GM12878 (cell line): ENCODE measurements around the gene AP1G2. TPM values are rescaled to one million over a fixed set of nuclear protein-coding genes. Genes with fewer than 3 reads are reported as not detected.

ENCODE experiments used
- ATAC-seq: fragments of 200-7000 bp; cut with Tn5 transposase; 3 replicates; pipeline ENCODE4 v1.9.1; 2020; ENCODE audit warnings: mild to moderate bottlenecking, moderate library complexity
- BruUV-seq: library from RNA; stranded (reverse); fragments of 400-500 nt; replicated peaks from 2 replicates; lab custom pipeline; 2021; lab: Mats Ljungman, UMichigan
- CTCF ChIA-PET: fragments of 300-600 bp; sonication (Branson Sonifier 250); formaldehyde crosslinking; extraction: SDS; loops from one replicate; lab custom pipeline; 2021; ENCODE audit warnings: inconsistent platforms; lab: Yijun Ruan, JAX
- POLR2A ChIA-PET: fragments of 350-600 bp; formaldehyde crosslinking; extraction: SDS; loops from one replicate; lab custom pipeline; 2021; ENCODE audit warnings: inconsistent platforms; lab: Charles Lee
- RAD21 ChIA-PET: fragments of 300-600 bp; sonication (Branson Sonifier 250); formaldehyde crosslinking; loops from one replicate; lab custom pipeline; 2023; ENCODE audit warnings: antibody characterized with exemption; ENCODE audit not compliant: unreplicated experiment; lab: Charles Lee
- SMC1A ChIA-PET: fragments of 300-600 bp; sonication (Branson Sonifier 250); formaldehyde crosslinking; loops from one replicate; lab custom pipeline; 2023; ENCODE audit not compliant: unreplicated experiment, uncharacterized antibody; lab: Charles Lee
- DNase-seq: peaks from one replicate; pipeline ENCODE4 v3.0.0-alpha.2; 2011; ENCODE audit warnings: low read depth, low spot score
- FAIRE-seq: peaks from 3 replicates; lab custom pipeline; 2011; peaks lifted over from hg19 to GRCh38; lab: Jason Lieb, UNC
- H2AFZ ChIP-seq: 2 replicates; pipeline ENCODE4 v1.6.0; 2011; ENCODE audit warnings: low read depth, low read length, control low read depth; ENCODE audit not compliant: control insufficient read depth
- H3K27ac ChIP-seq: 2 replicates; pipeline ENCODE4 v1.5.1; 2011; ENCODE audit warnings: control low read depth; ENCODE audit not compliant: control insufficient read depth, insufficient read depth
- H3K27me3 ChIP-seq, 2 experiments: replicated peaks in 1 of 2; 2 replicates each; pipeline versions ENCODE4 v1.6.0 to v1.6.1; 2011; ENCODE audit warnings: low read length in 1 of 2; ENCODE audit not compliant: control insufficient read depth in 2 of 2, insufficient read depth in 2 of 2
- H3K36me3 ChIP-seq, 2 experiments: 2 replicates each; pipeline ENCODE4 v1.5.1; 2011; ENCODE audit warnings: low read length in 1 of 2; ENCODE audit not compliant: control insufficient read depth in 2 of 2, insufficient read depth in 2 of 2
- H3K4me1 ChIP-seq: 2 replicates; pipeline ENCODE4 v1.6.1; 2011; ENCODE audit warnings: mild to moderate bottlenecking, low read length, moderate library complexity, mixed read lengths; ENCODE audit not compliant: control insufficient read depth, insufficient read depth
- H3K4me2 ChIP-seq: 2 replicates; pipeline ENCODE4 v1.6.0; 2011; ENCODE audit warnings: control low read depth; ENCODE audit not compliant: control insufficient read depth, insufficient read depth
- H3K4me3 ChIP-seq: fragments of 200-600 bp; sonication (generic); 2 replicates; pipeline ENCODE4 v1.5.1; 2016
- H3K79me2 ChIP-seq: 2 replicates; pipeline ENCODE4 v1.6.0; 2011; ENCODE audit warnings: low read length; ENCODE audit not compliant: control insufficient read depth, insufficient read depth
- H3K9ac ChIP-seq: 2 replicates; pipeline ENCODE4 v1.8.0; 2011; ENCODE audit warnings: low read length, control low read depth, mixed read lengths; ENCODE audit not compliant: control insufficient read depth, insufficient read depth
- H3K9me3 ChIP-seq: replicated peaks from 3 replicates; pipeline ENCODE4 v1.5.1; 2011; ENCODE audit warnings: mild to moderate bottlenecking, low read length; ENCODE audit not compliant: control insufficient read depth, insufficient read depth
- H4K20me1 ChIP-seq: 2 replicates; pipeline ENCODE4 v1.6.0; 2011; ENCODE audit not compliant: control insufficient read depth, insufficient read depth
- BHLHE40 ChIP-seq, 2 experiments: fragments of 450-650 bp in 1 of 2; IDR thresholded peaks; 2 replicates each; pipeline ENCODE4 v1.6.1; 2011 to 2017; ENCODE audit warnings: low read depth in 2 of 2, borderline replicate concordance in 1 of 2, improper control_type of control experiment in 1 of 2, low read length in 1 of 2, mild to moderate bottlenecking in 1 of 2
- EP300 ChIP-seq, 2 experiments: fragments of 150-350 bp in 1 of 2; IDR thresholded peaks; 2 replicates each; pipeline ENCODE4 v1.6.1; 2011 to 2012; ENCODE audit warnings: low read depth in 2 of 2, low read length in 2 of 2, borderline replicate concordance in 1 of 2, improper control_type of control experiment in 1 of 2, inconsistent platforms in 1 of 2; ENCODE audit not compliant: control insufficient read depth in 1 of 2
- MEF2A ChIP-seq: IDR thresholded peaks from 2 replicates; pipeline ENCODE4 v1.6.1; 2011; ENCODE audit warnings: low read depth, mild to moderate bottlenecking, low read length, moderate library complexity; ENCODE audit not compliant: insufficient read depth
- TCF7 ChIP-seq: IDR thresholded peaks from 2 replicates; pipeline ENCODE4 v1.6.1; 2014; ENCODE audit warnings: antibody characterized with exemption, borderline replicate concordance
- WGBS: methylation state at CpG from one replicate; pipeline ENCODE4 v1.1.6; 2016; ENCODE audit warnings: low lambda C conversion rate; ENCODE audit not compliant: insufficient replicate concordance, insufficient coverage; ENCODE audit errors: missing lambda C conversion rate; 5-methylcytosine and 5-hydroxymethylcytosine counted together
- in situ Hi-C: fragments of 300-500 bp; cut with MboI; formaldehyde crosslinking; loops from 9 replicates; pipeline ENCODE4 v1.14.3; 2018; ENCODE audit warnings: mixed read lengths
- intact Hi-C: fragments of 100-400 bp; cut with micrococcal nuclease; formaldehyde crosslinking; loops from one replicate; pipeline ENCODE4 v1.14.2; 2022; ENCODE audit not compliant: unreplicated experiment
- polyA plus RNA-seq, 11 experiments: library from polyadenylated mRNA; depleted of rRNA in 4 of 11; unstranded in 6 of 11; stranded (reverse) in 5 of 11; fragments of >200 nt; fragmentation: Nextera tagmentation in 4 of 11; fragmentation: Illumina TruSeq in 1 of 11; extraction: Ambion mirVana in 4 of 11; extraction: Trizol in 1 of 11; gene quantifications; 1 replicate in 1 of 11; 2 replicates in 10 of 11; pipeline versions ENCODE4 v1.2.1 to v1.2.3, GENCODE V29; 2011 to 2016; ENCODE audit warnings: inconsistent platforms in 2 of 11, missing spikeins in 2 of 11, low read depth in 1 of 11
- total RNA-seq, 4 experiments: library from RNA; depleted of rRNA in 3 of 4; stranded (reverse); fragments of >200 nt in 3 of 4; fragmentation: Illumina TruSeq in 1 of 4; extraction: Trizol in 1 of 4; gene quantifications; 2 replicates each; pipeline versions ENCODE4 v1.2.1 to v1.2.3, GENCODE V29; 2013 to 2021
- TF ChIP-seq, protein P1 (sequence below): fragments of 450-650 bp; IDR thresholded peaks from 2 replicates; pipeline ENCODE4 v1.6.1; 2017; ENCODE audit warnings: borderline replicate concordance

Gene AP1G2
- total and polyA plus RNA-seq, 10 of the 15 experiments (the other 5 are each of a cell fraction or from before 2014, with no cell fraction given), result 41.5 to 146 (median 103) TPM

DNA sequence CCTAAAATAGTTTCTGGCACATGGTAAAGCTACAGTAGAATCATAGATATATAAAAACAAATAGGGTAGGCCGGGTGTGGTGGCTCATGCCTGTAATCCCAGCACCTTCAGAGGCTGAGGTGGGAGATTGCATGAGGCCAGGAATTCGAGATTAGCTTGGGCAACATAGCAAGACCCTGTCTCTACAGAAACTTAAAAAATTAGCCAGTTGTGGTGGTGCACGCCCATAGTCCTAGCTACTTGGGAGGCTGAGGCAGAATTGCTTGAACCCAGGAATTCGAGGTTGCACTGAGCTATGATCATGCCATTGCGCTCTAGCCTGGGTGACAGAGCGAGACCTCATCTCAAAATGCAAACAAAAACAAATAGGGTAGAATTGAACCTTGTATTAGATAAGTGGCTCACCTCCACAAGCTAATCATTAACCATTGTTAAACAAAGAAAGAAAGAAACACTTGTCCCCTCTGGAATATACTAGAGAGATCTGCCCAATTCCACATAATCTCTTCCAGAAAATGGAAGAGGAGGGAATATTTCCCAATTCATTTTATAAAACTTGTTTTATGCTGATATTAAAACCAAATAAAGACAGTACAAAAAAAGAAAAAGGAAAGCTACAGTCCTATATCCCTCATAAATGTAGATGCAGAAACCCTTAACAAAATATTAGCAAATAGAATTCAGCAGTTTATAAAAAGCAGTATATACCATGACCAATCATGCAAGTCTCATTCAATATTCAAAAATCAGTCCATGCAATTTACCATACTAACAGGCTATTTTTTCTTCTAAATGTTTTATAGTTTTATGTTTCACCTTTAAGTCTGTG lies 45.9 kb upstream of the AP1G2 start:
- DNase-seq (no peak), FAIRE-seq (no peak), ATAC-seq (no peak; the same call in 2 of the 3 replicates)
- Histone ChIP-seq H3K79me2 (no peaks in the 10 kb centered on the region), H3K27me3 (no peaks in the 10 kb centered on the region), H2AFZ (no peak overlapping the region), H3K36me3 (no peaks in the 10 kb centered on the region), H3K27ac (no peak overlapping the region), H3K4me1 (no peaks in the 10 kb centered on the region), H3K9ac (no peak overlapping the region), H4K20me1 (no peaks in the 10 kb centered on the region), H3K4me3 (no peak overlapping the region), H3K9me3 (peaks cover 3% of the 10 kb centered on the region; the same call in 2 of the 3 replicates), H3K4me2 (no peak overlapping the region)
- TF ChIP-seq BHLHE40 (IDR thresholded peaks at IDR 0.05; ENCODE audit: borderline replicate concordance in 1 of 2, low read depth in 2 of 2, low read length in 1 of 2), result no peak
- no peak for TF ChIP-seq EP300 (IDR thresholded peaks at IDR 0.05; ENCODE audit: borderline replicate concordance in 1 of 2, control insufficient read depth in 1 of 2, low read depth in 2 of 2, low read length in 2 of 2)
- no peak for TF ChIP-seq MEF2A
- TF ChIP-seq, protein P1, sequence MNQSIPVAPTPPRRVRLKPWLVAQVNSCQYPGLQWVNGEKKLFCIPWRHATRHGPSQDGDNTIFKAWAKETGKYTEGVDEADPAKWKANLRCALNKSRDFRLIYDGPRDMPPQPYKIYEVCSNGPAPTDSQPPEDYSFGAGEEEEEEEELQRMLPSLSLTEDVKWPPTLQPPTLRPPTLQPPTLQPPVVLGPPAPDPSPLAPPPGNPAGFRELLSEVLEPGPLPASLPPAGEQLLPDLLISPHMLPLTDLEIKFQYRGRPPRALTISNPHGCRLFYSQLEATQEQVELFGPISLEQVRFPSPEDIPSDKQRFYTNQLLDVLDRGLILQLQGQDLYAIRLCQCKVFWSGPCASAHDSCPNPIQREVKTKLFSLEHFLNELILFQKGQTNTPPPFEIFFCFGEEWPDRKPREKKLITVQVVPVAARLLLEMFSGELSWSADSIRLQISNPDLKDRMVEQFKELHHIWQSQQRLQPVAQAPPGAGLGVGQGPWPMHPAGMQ, result no peak
- 0 out of 2 replicates have a peak, but pooled peaks have one; percentile 33 for TF ChIP-seq TCF7
- intact Hi-C loops (no loop called here), in situ Hi-C loops (no loop called here)
- no TSS peak for BruUV-seq
- SMC1A ChIA-PET, result interaction anchor here (0.5 to 3.2 kb wide), 3 partner anchors 18 to 828 kb away, joined by 3 to 22 read pairs (median 5); no protein-coding TSS in a partner anchor
- RAD21 ChIA-PET, result interaction anchor here (1.0 kb wide), 1 partner anchor 19 kb away, joined by 3 read pairs; no protein-coding TSS in a partner anchor
- CTCF ChIA-PET, result interaction anchor here (0.7 to 6.3 kb wide), 4 partner anchors 19 to 470 kb away, joined by 3 to 67 read pairs (median 8); no protein-coding TSS in a partner anchor
- POLR2A ChIA-PET, result no interaction called here
- WGBS, result 41% methylated on average over 6 of the region's 6 CpGs
